GM12872 (cell line): ENCODE measurements around the gene ACADS.

Experiments used
- TF ChIP-seq, protein P1 (sequence below): IDR thresholded peaks from 3 replicates; pipeline ENCODE4 v1.5.1; 2011; ENCODE audit warnings: low read depth, mild to moderate bottlenecking, low read length, moderate library complexity; ENCODE audit not compliant: insufficient read depth

Gene ACADS

DNA sequence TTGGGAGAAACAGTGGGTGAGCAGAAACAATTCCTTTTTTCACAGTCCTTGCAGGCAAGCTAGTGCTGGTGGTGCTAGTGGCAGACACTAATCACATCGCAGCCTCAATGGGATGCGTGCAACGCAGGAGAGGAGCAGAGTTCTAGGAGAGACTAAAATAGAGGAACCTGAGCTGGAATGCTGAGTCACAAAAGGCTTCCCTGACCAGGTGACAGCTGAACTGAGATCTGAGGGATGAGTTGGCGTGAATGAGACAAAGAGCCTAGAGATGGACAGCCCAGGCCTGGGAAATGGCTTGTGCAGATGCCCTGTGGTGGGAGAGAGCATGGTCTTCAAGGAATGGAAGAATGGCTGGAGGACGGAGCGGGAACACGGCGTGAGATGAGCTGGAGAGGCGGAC, 25.8 kb downstream of the ACADS start:
- TF ChIP-seq, protein P1, sequence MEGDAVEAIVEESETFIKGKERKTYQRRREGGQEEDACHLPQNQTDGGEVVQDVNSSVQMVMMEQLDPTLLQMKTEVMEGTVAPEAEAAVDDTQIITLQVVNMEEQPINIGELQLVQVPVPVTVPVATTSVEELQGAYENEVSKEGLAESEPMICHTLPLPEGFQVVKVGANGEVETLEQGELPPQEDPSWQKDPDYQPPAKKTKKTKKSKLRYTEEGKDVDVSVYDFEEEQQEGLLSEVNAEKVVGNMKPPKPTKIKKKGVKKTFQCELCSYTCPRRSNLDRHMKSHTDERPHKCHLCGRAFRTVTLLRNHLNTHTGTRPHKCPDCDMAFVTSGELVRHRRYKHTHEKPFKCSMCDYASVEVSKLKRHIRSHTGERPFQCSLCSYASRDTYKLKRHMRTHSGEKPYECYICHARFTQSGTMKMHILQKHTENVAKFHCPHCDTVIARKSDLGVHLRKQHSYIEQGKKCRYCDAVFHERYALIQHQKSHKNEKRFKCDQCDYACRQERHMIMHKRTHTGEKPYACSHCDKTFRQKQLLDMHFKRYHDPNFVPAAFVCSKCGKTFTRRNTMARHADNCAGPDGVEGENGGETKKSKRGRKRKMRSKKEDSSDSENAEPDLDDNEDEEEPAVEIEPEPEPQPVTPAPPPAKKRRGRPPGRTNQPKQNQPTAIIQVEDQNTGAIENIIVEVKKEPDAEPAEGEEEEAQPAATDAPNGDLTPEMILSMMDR: no peak

DNA sequence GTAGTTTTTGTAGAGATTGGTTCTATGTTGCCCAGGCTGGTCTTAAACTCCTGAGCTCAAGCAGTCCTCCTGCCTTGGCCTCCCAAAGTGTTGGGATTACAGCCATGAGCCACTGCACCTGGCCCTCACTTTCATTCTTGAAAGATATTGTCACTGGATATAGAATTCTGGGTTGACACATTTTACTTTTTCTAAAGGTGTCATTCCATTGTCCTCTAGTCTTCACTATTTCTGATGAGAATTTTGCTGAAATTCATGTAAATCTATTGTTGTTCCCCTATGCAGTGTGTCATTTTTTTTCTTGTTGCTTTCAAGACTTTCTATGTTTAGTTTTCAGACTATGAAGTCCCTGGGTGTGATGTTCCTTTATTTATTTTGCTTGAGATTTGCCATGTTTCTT, 29.2 kb downstream of the ACADS start:
- TF ChIP-seq, protein P1: no peak

DNA sequence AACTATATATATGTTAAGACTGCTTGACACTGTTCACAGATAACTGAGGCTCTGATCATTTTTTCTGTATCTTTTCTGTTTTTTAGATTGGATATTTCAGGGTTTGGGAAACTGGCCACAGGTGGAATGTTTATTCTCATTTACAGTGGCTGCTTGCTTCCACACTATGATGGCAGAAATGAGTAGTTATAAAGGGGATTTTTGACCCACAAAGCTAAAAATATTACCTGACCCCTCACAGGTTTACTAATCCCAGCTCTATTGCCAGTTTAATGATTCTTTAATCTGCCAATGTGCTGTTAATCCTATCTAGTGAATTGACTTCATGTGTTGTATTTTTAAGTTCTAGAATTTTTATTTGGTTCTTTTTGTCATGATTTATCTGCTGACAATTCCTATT, 29.6 kb downstream of the ACADS start:
- TF ChIP-seq, protein P1: no peak

DNA sequence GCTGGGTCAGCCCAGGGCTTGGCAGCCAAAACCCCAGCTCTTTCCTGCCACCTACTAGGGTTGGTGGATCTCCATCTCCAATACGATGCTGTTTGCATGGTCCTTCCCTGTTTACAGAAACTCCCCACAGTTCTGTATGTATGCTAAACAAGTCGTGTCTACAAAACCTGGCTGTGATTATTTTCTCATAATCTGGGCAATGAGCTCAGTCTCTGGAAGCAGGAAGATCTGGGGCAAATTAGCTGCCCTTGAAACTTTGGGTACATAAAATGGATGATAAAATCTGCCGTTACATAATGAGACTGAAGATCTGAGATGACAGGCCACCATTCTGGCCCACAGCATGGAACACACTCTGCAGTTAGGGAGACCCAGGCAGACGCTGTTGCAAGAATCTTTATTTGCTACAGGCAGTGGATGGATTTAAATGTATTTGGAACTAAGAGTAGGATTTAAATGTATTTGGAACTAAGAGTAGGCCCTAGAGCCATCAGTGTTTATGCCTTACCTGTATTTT, 31.7 kb downstream of the ACADS start:
- TF ChIP-seq, protein P1: no peak

DNA sequence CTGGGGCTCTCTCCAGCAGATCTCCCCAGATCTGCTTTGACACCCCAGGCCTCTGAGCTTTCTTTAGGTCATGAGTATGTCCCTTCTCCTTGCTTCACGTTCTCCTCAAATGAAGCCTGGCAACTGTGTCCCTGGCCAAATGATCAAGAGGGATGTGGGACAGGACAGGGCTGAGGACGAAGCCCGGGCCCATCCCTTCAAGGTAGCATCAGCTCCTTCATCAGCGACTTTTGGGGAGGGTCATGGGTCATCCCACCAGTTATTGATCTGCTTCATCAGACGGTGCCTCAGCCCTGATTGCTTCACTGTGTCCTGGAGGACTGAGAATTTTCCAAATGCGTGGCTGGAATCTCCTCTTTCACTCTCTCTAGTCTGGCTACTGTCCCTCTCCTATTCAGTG, 32.3 kb downstream of the ACADS start:
- TF ChIP-seq, protein P1: no peak

DNA sequence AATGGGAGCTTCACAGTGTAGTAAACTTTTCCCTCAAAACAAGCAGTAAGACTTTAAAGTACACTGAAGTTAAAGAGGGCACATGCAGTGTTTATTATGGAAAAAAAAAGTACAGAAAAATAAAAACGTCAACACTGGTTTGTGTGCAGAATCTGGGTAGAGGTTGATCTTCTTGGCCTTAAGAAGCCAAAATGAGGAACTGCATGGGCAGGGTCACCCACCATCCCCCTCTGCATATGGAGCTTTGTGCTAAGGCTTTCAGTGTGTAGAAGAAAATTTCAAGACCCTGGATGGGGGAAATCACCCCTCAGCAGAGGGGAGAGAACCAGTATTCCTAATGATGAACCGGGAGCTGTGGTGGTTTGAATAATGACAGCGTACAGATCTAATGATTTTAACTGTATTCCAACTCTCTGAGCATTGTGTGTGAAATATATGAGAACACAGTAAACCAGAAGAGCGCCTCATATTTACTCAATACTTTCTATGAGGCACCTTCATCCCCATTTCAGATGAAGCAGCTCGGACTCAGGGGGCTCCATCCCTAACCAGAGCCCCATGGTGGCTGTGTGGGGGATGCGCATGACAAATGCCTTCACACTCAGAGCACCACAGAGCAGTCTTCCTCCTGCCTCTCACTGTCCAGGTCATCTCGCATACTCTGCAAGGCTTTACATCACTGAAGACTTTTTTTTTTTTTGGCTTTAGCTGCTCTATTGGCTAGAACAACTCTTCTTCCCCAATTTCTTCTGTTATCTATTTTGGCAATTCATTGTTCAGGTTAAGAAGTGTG, 33.4 kb downstream of the ACADS start:
- TF ChIP-seq, protein P1: no peak

DNA sequence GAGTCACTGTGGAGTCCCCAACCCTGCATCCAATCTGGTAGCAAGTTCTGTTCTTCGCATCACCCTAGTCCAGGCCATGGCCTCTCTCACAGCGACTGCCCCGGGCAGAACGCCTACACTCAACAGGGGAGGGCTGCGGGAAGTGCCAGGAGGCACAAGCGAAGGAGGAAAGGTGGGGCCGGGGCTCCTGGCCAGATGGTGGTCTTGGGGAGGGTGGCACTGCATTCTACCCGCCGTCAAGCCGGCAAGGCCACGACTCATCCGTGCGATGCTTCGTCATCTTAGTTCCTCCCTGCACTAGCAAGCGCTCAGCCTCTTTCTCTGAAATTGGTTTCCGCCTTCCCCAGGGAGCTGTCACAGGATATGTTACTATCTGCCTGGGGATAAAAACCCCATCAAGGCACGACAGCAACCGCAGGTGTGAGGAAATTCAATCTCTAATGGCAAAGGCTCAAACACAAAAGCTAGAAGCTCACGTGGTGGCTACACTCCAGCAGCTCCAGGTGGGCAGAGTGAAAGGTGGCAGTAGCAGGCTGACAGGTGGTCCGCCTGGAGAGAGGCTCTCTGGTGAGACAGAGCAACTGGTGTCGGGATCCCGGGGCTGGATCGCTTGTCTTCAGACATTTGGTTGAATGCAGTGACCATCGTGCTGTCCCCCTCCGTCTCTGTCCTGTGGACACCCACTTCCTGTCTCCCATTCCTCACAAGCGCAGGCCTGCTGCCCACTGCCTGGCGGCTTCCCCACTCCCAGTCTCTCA, 34.1 kb downstream of the ACADS start:
- TF ChIP-seq, protein P1: no peak
